Measurements from ENCODE around the gene BDKRB2. TPM values are rescaled to one million over a fixed set of nuclear protein-coding genes. Genes with fewer than 3 reads are reported as not detected.

The BDKRB2 gene
- total RNA-seq, 1 donor from 2014 or later: 7.9 TPM

GRCh38 chr14:96224480-96225096, 19.9 kb downstream of the BDKRB2 start:
- no peak for TF ChIP-seq CTCF (IDR thresholded peaks at IDR 0.05)
- Histone ChIP-seq H3K27ac (no peak overlapping the region), H3K9me3 (no peaks in the 10 kb centered on the region), H3K36me3 (no peaks in the 10 kb centered on the region), H3K4me1 (no peaks in the 10 kb centered on the region), H3K4me3 (no peak overlapping the region), H3K27me3 (no peaks in the 10 kb centered on the region)
- DNase-seq (ENCODE audit: low spot score in 2 of 2): no peak
- intact Hi-C loops (cut with DNase I): no loop called here

- H3K27ac ChIP-seq: peak overlapping the region in 1 of 2 donors; percentile 16
- H3K27me3 ChIP-seq: no peaks in the 10 kb centered on the region
- H3K4me3 ChIP-seq: no peak overlapping the region
- H3K9me3 ChIP-seq: no peaks in the 10 kb centered on the region
- no peak for TF ChIP-seq CTCF (IDR thresholded peaks at IDR 0.05)
- intact Hi-C loops (cut with DNase I): no loop called here
- no peaks in the 10 kb centered on the region for H3K4me1 ChIP-seq
- no peaks in the 10 kb centered on the region for H3K36me3 ChIP-seq
- DNase-seq (ENCODE audit: low spot score in 2 of 2): no peak
These were observed 20.6 kb downstream of the BDKRB2 start for GRCh38 chr14:96225213-96225612.

GRCh38 chr14:96225745-96226151, 21.1 kb downstream of the BDKRB2 start:
- Histone ChIP-seq H3K27ac (peak overlapping the region in 1 of 2 donors; percentile 16), H3K9me3 (no peaks in the 10 kb centered on the region), H3K4me1 (no peaks in the 10 kb centered on the region), H3K36me3 (no peaks in the 10 kb centered on the region), H3K4me3 (no peak overlapping the region), H3K27me3 (no peaks in the 10 kb centered on the region)
- no peak for DNase-seq (ENCODE audit: low spot score in 2 of 2)
- intact Hi-C loops (cut with DNase I): no loop called here
- TF ChIP-seq CTCF (IDR thresholded peaks at IDR 0.05): no peak

GRCh38 chr14:96227428-96227827, 22.8 kb downstream of the BDKRB2 start:
- Histone ChIP-seq H3K4me1 (no peaks in the 10 kb centered on the region), H3K27me3 (no peaks in the 10 kb centered on the region), H3K9me3 (no peaks in the 10 kb centered on the region), H3K36me3 (no peaks in the 10 kb centered on the region), H3K4me3 (no peak overlapping the region), H3K27ac (no peak overlapping the region)
- no peak for DNase-seq (ENCODE audit: low spot score in 2 of 2)
- TF ChIP-seq CTCF (IDR thresholded peaks at IDR 0.05): no peak
- intact Hi-C loops (cut with DNase I): no loop called here

- H3K36me3 ChIP-seq: no peaks in the 10 kb centered on the region
- H3K27ac ChIP-seq: no peak overlapping the region
- H3K27me3 ChIP-seq: no peaks in the 10 kb centered on the region
- TF ChIP-seq CTCF (IDR thresholded peaks at IDR 0.05): no peak
- intact Hi-C loops (cut with DNase I): no loop called here
- no peaks in the 10 kb centered on the region for H3K4me1 ChIP-seq
- H3K4me3 ChIP-seq: no peak overlapping the region
- no peaks in the 10 kb centered on the region for H3K9me3 ChIP-seq
- DNase-seq (ENCODE audit: low spot score in 2 of 2): no peak
These were observed 24.7 kb downstream of the BDKRB2 start for GRCh38 chr14:96229315-96229714.

- no peaks in the 10 kb centered on the region for H3K27me3 ChIP-seq
- no peak overlapping the region for H3K27ac ChIP-seq
- no peaks in the 10 kb centered on the region for H3K4me1 ChIP-seq
- TF ChIP-seq CTCF (IDR thresholded peaks at IDR 0.05): no peak
- intact Hi-C loops (cut with DNase I): no loop called here
- H3K4me3 ChIP-seq: no peak overlapping the region
- no peaks in the 10 kb centered on the region for H3K9me3 ChIP-seq
- no peak for DNase-seq (ENCODE audit: low spot score in 2 of 2)
- H3K36me3 ChIP-seq: no peaks in the 10 kb centered on the region
These were observed 26.4 kb downstream of the BDKRB2 start for GRCh38 chr14:96231056-96231455.
